Trophoblast cell (in vitro differentiated cells and primary cell): Measurements from ENCODE around the gene STK17A.

Source experiments
- DNase-seq, 2 donors: peaks; one replicate each; pipeline ENCODE4 v3.0.0-alpha.2; 2016
- H2AFZ ChIP-seq: 2 replicates; pipeline ENCODE4 v1.6.1; 2013; ENCODE audit warnings: low read length, moderate library complexity, mild to moderate bottlenecking; ENCODE audit not compliant: insufficient read depth, poor library complexity
- H2AK5ac ChIP-seq: 2 replicates; pipeline ENCODE4 v1.6.1; 2013; ENCODE audit warnings: mild to moderate bottlenecking, low read length
- H2BK120ac ChIP-seq: 2 replicates; pipeline ENCODE4 v1.6.1; 2013; ENCODE audit warnings: low read length, mild to moderate bottlenecking, moderate library complexity; ENCODE audit not compliant: insufficient read depth, poor library complexity
- H2BK12ac ChIP-seq: 2 replicates; pipeline ENCODE4 v1.6.1; 2013; ENCODE audit warnings: mild to moderate bottlenecking, low read length, moderate library complexity
- H2BK5ac ChIP-seq: 2 replicates; pipeline ENCODE4 v1.6.1; 2013; ENCODE audit warnings: low read length, low read depth, moderate library complexity, mild to moderate bottlenecking; ENCODE audit not compliant: poor library complexity
- H3K14ac ChIP-seq: 2 replicates; pipeline ENCODE4 v1.6.1; 2013; ENCODE audit warnings: mild to moderate bottlenecking, low read length
- H3K18ac ChIP-seq: 2 replicates; pipeline ENCODE4 v1.6.1; 2013; ENCODE audit warnings: mild to moderate bottlenecking, low read length
- H3K23ac ChIP-seq: 2 replicates; pipeline ENCODE4 v1.6.1; 2013; ENCODE audit warnings: low read length
- H3K27ac ChIP-seq: 2 replicates; pipeline ENCODE4 v1.5.1; 2013; ENCODE audit warnings: low read depth, mild to moderate bottlenecking, inconsistent platforms, low read length, moderate library complexity
- H3K27me3 ChIP-seq: 2 replicates; pipeline ENCODE4 v1.6.1; 2013; ENCODE audit warnings: inconsistent platforms, mild to moderate bottlenecking, low read length, moderate library complexity; ENCODE audit not compliant: insufficient read depth
- H3K36me3 ChIP-seq, 2 experiments: 1 replicate in 1 of 2; 2 replicates in 1 of 2; pipeline ENCODE4 v1.6.1; 2013; ENCODE audit warnings: low read length in 2 of 2, mild to moderate bottlenecking in 2 of 2, moderate library complexity in 1 of 2; ENCODE audit not compliant: insufficient read depth in 2 of 2, control insufficient read depth in 1 of 2
- H3K4ac ChIP-seq: 2 replicates; pipeline ENCODE4 v1.6.1; 2013; ENCODE audit warnings: low read depth, mild to moderate bottlenecking, low read length, moderate library complexity
- H3K4me1 ChIP-seq, 2 experiments: 1 replicate in 1 of 2; 2 replicates in 1 of 2; pipeline ENCODE4 v1.6.1; 2013; ENCODE audit warnings: low read length in 2 of 2, mild to moderate bottlenecking in 2 of 2, moderate library complexity in 1 of 2; ENCODE audit not compliant: insufficient read depth in 2 of 2, control insufficient read depth in 1 of 2
- H3K4me2 ChIP-seq: 2 replicates; pipeline ENCODE4 v1.6.1; 2013; ENCODE audit warnings: inconsistent platforms, mild to moderate bottlenecking, low read length, moderate library complexity
- H3K4me3 ChIP-seq: 2 replicates; pipeline ENCODE4 v1.5.1; 2013; ENCODE audit warnings: mild to moderate bottlenecking, low read depth, low read length, inconsistent platforms
- H3K79me1 ChIP-seq: one replicate; pipeline ENCODE4 v1.6.1; 2013; ENCODE audit warnings: low read length
- H3K79me2 ChIP-seq: 2 replicates; pipeline ENCODE4 v1.6.1; 2013; ENCODE audit warnings: low read length, mild to moderate bottlenecking; ENCODE audit not compliant: control insufficient read depth, insufficient read depth, poor library complexity
- H3K9ac ChIP-seq: 2 replicates; pipeline ENCODE4 v1.6.1; 2013; ENCODE audit warnings: mild to moderate bottlenecking, low read length
- H3K9me3 ChIP-seq: 2 replicates; pipeline ENCODE4 v1.6.1; 2013; ENCODE audit warnings: low read depth, mild to moderate bottlenecking, control low read depth, inconsistent platforms, low read length; ENCODE audit not compliant: insufficient read depth
- H4K12ac ChIP-seq: 2 replicates; pipeline ENCODE4 v1.6.1; 2013; ENCODE audit warnings: low read depth, mild to moderate bottlenecking, low read length, moderate library complexity
- H4K8ac ChIP-seq: 2 replicates; pipeline ENCODE4 v1.6.1; 2013; ENCODE audit warnings: low read depth, mild to moderate bottlenecking, low read length, moderate library complexity
- H4K91ac ChIP-seq: one replicate; pipeline ENCODE4 v1.6.1; 2013; ENCODE audit warnings: low read depth, mild to moderate bottlenecking, low read length, moderate library complexity
- WGBS: extraction: QIAGEN DNeasy Blood & Tissue Kit; methylation state at CpG from one replicate; pipeline ENCODE4 v1.1.7; 2013; ENCODE audit warnings: missing lambda C conversion rate; ENCODE audit not compliant: insufficient read length, insufficient coverage; ENCODE audit errors: extremely low coverage; 5-methylcytosine and 5-hydroxymethylcytosine counted together

Gene STK17A

DNA sequence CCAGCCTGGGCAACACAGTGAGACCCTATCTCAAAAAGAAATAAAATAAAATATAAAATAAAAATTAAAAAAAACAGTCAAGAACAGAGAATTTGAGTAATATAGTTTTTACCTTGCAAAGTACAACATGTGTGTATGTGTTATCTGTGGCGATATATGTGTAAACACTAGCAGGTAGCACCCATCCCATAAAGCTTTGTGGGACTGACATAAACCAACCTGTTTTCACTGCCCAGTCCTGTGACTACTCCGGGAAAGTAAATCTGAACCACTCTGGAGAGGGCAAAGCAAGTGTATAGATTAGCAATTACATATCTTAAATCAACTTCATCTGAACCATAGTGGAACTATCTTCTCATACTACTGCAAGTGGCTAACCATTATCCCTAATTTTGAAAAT is 74.1 kb downstream of the STK17A start:
- H4K91ac ChIP-seq = no peak overlapping the region
- H3K18ac ChIP-seq = no peak overlapping the region
- H3K79me1 ChIP-seq = no peaks in the 10 kb centered on the region
- no peak for DNase-seq
- no peak overlapping the region for H3K23ac ChIP-seq
- H4K8ac ChIP-seq = no peak overlapping the region
- H3K36me3 ChIP-seq = peaks cover 0 to 4% of the 10 kb centered on the region in 2 experiments
- no CpG with 5 or more reads among the region's 2 CpGs for WGBS
- H2AFZ ChIP-seq = no peak overlapping the region
- H3K4ac ChIP-seq = no peak overlapping the region
- H3K4me2 ChIP-seq = no peak overlapping the region
- H2BK12ac ChIP-seq = no peak overlapping the region
- H3K27ac ChIP-seq = no peak overlapping the region
- no peak overlapping the region for H2BK5ac ChIP-seq
- no peak overlapping the region for H4K12ac ChIP-seq
- no peak overlapping the region for H3K4me3 ChIP-seq
- no peaks in the 10 kb centered on the region for H3K4me1 ChIP-seq
- no peak overlapping the region for H3K9ac ChIP-seq
- H2AK5ac ChIP-seq = no peak overlapping the region
- H3K79me2 ChIP-seq = no peaks in the 10 kb centered on the region
- H3K9me3 ChIP-seq = no peaks in the 10 kb centered on the region
- H2BK120ac ChIP-seq = no peak overlapping the region
- no peaks in the 10 kb centered on the region for H3K27me3 ChIP-seq
- no peak overlapping the region for H3K14ac ChIP-seq

- Histone ChIP-seq H3K79me2 (no peaks in the 10 kb centered on the region), H4K12ac (no peak overlapping the region), H3K4me2 (no peak overlapping the region), H4K91ac (no peak overlapping the region), H3K23ac (no peak overlapping the region), H3K4ac (no peak overlapping the region), H3K79me1 (no peaks in the 10 kb centered on the region), H2BK120ac (no peak overlapping the region), H3K18ac (no peak overlapping the region), H2BK12ac (no peak overlapping the region), H3K9me3 (no peaks in the 10 kb centered on the region), H3K27me3 (no peaks in the 10 kb centered on the region), H2BK5ac (no peak overlapping the region), H4K8ac (no peak overlapping the region), H2AFZ (no peak overlapping the region), H3K27ac (no peak overlapping the region), H3K4me1 (no peaks in the 10 kb centered on the region), H3K36me3 (peaks cover 0 to 4% of the 10 kb centered on the region in 2 experiments), H3K9ac (no peak overlapping the region), H2AK5ac (no peak overlapping the region), H3K4me3 (no peak overlapping the region), H3K14ac (no peak overlapping the region)
- no peak for DNase-seq
- no CpG with 5 or more reads among the region's 7 CpGs for WGBS
Measured at GRCh38 chr7:43658718-43659548, 76.0 kb downstream of the STK17A start.

DNA sequence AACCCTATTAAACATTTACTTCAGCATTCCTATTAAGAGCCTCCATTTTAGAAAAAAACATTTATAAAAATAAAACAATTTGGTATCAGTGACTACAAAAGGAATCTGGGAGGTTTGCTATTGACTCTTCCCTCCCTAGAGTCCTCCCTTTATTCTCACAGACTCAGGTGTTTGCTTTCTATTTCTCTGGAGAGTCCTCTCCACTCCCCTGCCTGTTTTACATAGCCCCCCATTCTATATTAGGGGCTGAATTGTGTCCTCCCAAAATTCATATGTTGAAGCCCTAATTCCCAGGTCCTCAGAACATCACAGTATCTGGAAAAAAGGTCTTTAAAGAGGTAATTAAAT is 76.6 kb downstream of the STK17A start:
- Histone ChIP-seq H3K14ac (no peak overlapping the region), H3K18ac (no peak overlapping the region), H3K9me3 (no peaks in the 10 kb centered on the region), H4K12ac (no peak overlapping the region), H3K27ac (no peak overlapping the region), H3K27me3 (no peaks in the 10 kb centered on the region), H2BK12ac (no peak overlapping the region), H3K4me2 (no peak overlapping the region), H3K36me3 (peaks cover 0 to 4% of the 10 kb centered on the region in 2 experiments), H2AK5ac (no peak overlapping the region), H2BK5ac (no peak overlapping the region), H4K8ac (no peak overlapping the region), H3K23ac (no peak overlapping the region), H2BK120ac (no peak overlapping the region), H3K9ac (no peak overlapping the region), H2AFZ (no peak overlapping the region), H3K4me1 (no peaks in the 10 kb centered on the region), H3K79me1 (no peaks in the 10 kb centered on the region), H4K91ac (no peak overlapping the region), H3K4ac (no peak overlapping the region), H3K4me3 (no peak overlapping the region), H3K79me2 (no peaks in the 10 kb centered on the region)
- no peak for DNase-seq

- no peak overlapping the region for H3K14ac ChIP-seq
- H3K9ac ChIP-seq = no peak overlapping the region
- H3K23ac ChIP-seq = no peak overlapping the region
- no peak overlapping the region for H3K4me2 ChIP-seq
- H3K36me3 ChIP-seq = peaks cover 0 to 4% of the 10 kb centered on the region in 2 experiments
- no peak overlapping the region for H3K18ac ChIP-seq
- no peak overlapping the region for H2BK12ac ChIP-seq
- no peak overlapping the region for H2BK5ac ChIP-seq
- no CpG with 5 or more reads among the region's 2 CpGs for WGBS
- no peak overlapping the region for H3K27ac ChIP-seq
- H3K4ac ChIP-seq = no peak overlapping the region
- H3K4me3 ChIP-seq = no peak overlapping the region
- no peaks in the 10 kb centered on the region for H3K27me3 ChIP-seq
- H4K91ac ChIP-seq = no peak overlapping the region
- DNase-seq = no peak
- no peak overlapping the region for H4K8ac ChIP-seq
- H3K4me1 ChIP-seq = no peaks in the 10 kb centered on the region
- H2BK120ac ChIP-seq = no peak overlapping the region
- H3K79me2 ChIP-seq = no peaks in the 10 kb centered on the region
- H2AK5ac ChIP-seq = no peak overlapping the region
- no peak overlapping the region for H4K12ac ChIP-seq
- no peak overlapping the region for H2AFZ ChIP-seq
- H3K79me1 ChIP-seq = no peaks in the 10 kb centered on the region
- H3K9me3 ChIP-seq = no peaks in the 10 kb centered on the region
Measured at GRCh38 chr7:43660141-43660540, 77.2 kb downstream of the STK17A start.
